ENCODE results near the gene CDK16.

DNA sequence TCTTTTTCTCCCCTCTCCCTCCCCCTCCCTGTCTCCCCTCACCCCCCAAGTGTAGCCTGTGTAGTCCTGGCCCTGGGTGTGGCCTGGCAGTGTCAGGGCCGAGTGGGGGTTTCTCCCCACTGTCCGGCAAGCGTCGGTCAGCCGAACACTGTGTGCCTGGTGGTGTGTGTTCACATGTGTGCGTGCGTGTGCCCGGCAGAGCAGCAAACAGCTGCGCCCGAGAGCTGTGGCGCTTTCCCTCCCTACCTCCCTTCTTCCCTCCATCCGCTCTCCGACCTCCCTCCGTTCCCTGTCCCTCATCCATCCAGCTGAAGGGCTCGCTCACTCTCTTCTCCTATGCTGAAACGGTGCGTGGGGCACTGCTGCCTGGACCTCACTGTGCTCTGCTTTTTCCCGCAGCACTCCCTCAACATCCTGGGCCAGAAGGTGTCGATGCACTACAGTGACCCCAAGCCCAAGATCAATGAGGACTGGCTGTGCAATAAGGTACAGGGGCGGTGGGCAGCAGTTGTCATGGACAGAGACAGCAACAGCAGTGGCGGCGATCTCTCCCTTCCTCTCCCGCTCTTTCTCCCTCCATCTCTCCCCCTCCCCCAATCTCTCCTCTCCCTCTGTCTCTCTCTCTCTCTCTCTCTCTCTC, 42.3 kb upstream of the CDK16 start:
- TF ChIP-seq SMC3 (IDR thresholded peaks at IDR 0.05; ENCODE audit: low read depth, low read length) = no peak
- no peak for TF ChIP-seq RCOR1 (IDR thresholded peaks at IDR 0.05; ENCODE audit: insufficient replicate concordance, low read length)
- TF ChIP-seq, protein P1, sequence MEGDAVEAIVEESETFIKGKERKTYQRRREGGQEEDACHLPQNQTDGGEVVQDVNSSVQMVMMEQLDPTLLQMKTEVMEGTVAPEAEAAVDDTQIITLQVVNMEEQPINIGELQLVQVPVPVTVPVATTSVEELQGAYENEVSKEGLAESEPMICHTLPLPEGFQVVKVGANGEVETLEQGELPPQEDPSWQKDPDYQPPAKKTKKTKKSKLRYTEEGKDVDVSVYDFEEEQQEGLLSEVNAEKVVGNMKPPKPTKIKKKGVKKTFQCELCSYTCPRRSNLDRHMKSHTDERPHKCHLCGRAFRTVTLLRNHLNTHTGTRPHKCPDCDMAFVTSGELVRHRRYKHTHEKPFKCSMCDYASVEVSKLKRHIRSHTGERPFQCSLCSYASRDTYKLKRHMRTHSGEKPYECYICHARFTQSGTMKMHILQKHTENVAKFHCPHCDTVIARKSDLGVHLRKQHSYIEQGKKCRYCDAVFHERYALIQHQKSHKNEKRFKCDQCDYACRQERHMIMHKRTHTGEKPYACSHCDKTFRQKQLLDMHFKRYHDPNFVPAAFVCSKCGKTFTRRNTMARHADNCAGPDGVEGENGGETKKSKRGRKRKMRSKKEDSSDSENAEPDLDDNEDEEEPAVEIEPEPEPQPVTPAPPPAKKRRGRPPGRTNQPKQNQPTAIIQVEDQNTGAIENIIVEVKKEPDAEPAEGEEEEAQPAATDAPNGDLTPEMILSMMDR (conservative IDR thresholded peaks at IDR 0.05; ENCODE audit: low read depth, low read length) = no peak
- no peak for TF ChIP-seq CEBPB (IDR thresholded peaks at IDR 0.05; ENCODE audit: low read depth, low read length)
- TF ChIP-seq MAZ (IDR thresholded peaks at IDR 0.05; ENCODE audit: borderline replicate concordance, low read depth, low read length) = no peak
- TF ChIP-seq POLR2A (IDR thresholded peaks at IDR 0.05; ENCODE audit: low read depth, low read length) = no peak
- TF ChIP-seq, protein P2, sequence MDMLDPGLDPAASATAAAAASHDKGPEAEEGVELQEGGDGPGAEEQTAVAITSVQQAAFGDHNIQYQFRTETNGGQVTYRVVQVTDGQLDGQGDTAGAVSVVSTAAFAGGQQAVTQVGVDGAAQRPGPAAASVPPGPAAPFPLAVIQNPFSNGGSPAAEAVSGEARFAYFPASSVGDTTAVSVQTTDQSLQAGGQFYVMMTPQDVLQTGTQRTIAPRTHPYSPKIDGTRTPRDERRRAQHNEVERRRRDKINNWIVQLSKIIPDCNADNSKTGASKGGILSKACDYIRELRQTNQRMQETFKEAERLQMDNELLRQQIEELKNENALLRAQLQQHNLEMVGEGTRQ (IDR thresholded peaks at IDR 0.05; ENCODE audit: low read depth, low read length) = no peak
- no peak for TF ChIP-seq RFX5 (IDR thresholded peaks at IDR 0.05; ENCODE audit: low read depth, low read length)
- no peak for TF ChIP-seq MAFK (IDR thresholded peaks at IDR 0.05; ENCODE audit: low read depth, low read length)
- TF ChIP-seq, protein P3, sequence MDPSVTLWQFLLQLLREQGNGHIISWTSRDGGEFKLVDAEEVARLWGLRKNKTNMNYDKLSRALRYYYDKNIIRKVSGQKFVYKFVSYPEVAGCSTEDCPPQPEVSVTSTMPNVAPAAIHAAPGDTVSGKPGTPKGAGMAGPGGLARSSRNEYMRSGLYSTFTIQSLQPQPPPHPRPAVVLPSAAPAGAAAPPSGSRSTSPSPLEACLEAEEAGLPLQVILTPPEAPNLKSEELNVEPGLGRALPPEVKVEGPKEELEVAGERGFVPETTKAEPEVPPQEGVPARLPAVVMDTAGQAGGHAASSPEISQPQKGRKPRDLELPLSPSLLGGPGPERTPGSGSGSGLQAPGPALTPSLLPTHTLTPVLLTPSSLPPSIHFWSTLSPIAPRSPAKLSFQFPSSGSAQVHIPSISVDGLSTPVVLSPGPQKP (IDR thresholded peaks at IDR 0.05; ENCODE audit: borderline replicate concordance, low read depth, low read length) = no peak
- no peak for TF ChIP-seq CHD1 (IDR thresholded peaks at IDR 0.05; ENCODE audit: low read depth, low read length)
- TF ChIP-seq MXI1 (IDR thresholded peaks at IDR 0.05; ENCODE audit: borderline replicate concordance, low read depth, low read length) = no peak
